Stimulated activated CD4-positive, alpha-beta T cell treated with anti-CD3 and anti-CD28 coated beads, Interleukin-12 subunit alpha, Interleukin-12 subunit beta, amount 100 ng/mL, for 24 hours (primary cell): ENCODE data around the gene ZBED1.
"Not testable (repeated sequence)": the region's sequence is repeated elsewhere in the genome, so short reads cannot be mapped to it uniquely, and the experiment has no call there.

Experiments
- DNase-seq, 2 experiments: peaks; one replicate each; pipeline ENCODE4 v3.0.0-alpha.2; 2020; ENCODE audit warnings: low read depth in 2 of 2

ZBED1 gene

GRCh38 chrX:2474963-2475726 lies 25.6 kb downstream of the ZBED1 start:
- DNase-seq = no peak

GRCh38 chrX:2474280-2474962 lies 26.4 kb downstream of the ZBED1 start:
- no peak for DNase-seq

GRCh38 chrX:2473064-2473463 lies 27.7 kb downstream of the ZBED1 start:
- not testable (repeated sequence) for DNase-seq

- no peak for DNase-seq
Observed at GRCh38 chrX:2471641-2472040, 29.1 kb downstream of the ZBED1 start.

GRCh38 chrX:2471126-2471525 lies 29.6 kb downstream of the ZBED1 start:
- DNase-seq = not testable (repeated sequence)

GRCh38 chrX:2469852-2470251 lies 30.9 kb downstream of the ZBED1 start:
- not testable (repeated sequence) for DNase-seq

- no peak for DNase-seq
Observed at GRCh38 chrX:2469196-2469685, 31.5 kb downstream of the ZBED1 start.

- no peak for DNase-seq
Observed at GRCh38 chrX:2468261-2469195, 32.2 kb downstream of the ZBED1 start.

- DNase-seq = no peak
Observed at GRCh38 chrX:2466876-2467656, 33.7 kb downstream of the ZBED1 start.

GRCh38 chrX:2464677-2465166 lies 36.1 kb downstream of the ZBED1 start:
- no peak for DNase-seq

- no peak for DNase-seq
Observed at GRCh38 chrX:2463973-2464676, 36.7 kb downstream of the ZBED1 start.

GRCh38 chrX:2463481-2463880 lies 37.3 kb downstream of the ZBED1 start:
- not testable (repeated sequence) for DNase-seq

- DNase-seq = no peak
Observed at GRCh38 chrX:2462780-2463179, 38.0 kb downstream of the ZBED1 start.

- DNase-seq = no peak
Observed at GRCh38 chrX:2462074-2462473, 38.7 kb downstream of the ZBED1 start.

- DNase-seq = no peak
Observed at GRCh38 chrX:2461711-2462016, 39.1 kb downstream of the ZBED1 start.

GRCh38 chrX:2460821-2461710 lies 39.7 kb downstream of the ZBED1 start:
- not testable (repeated sequence) for DNase-seq

- not testable (repeated sequence) for DNase-seq
Observed at GRCh38 chrX:2460048-2460447, 40.7 kb downstream of the ZBED1 start.

GRCh38 chrX:2458309-2458708 lies 42.5 kb downstream of the ZBED1 start:
- no peak for DNase-seq

- DNase-seq = no peak
Observed at GRCh38 chrX:2457289-2458133, 43.3 kb downstream of the ZBED1 start.
